BLaER1 (cell line): ENCODE data around the gene COMT.
A peak's percentile ranks its signal among the peaks of the same experiment; 100 is the strongest.

Experiments used
- H3K27ac ChIP-seq: shearing (Covaris generic); formaldehyde crosslinking; 2 replicates; pipeline ENCODE4 v1.8.1; 2022
- H3K27me3 ChIP-seq: shearing (Covaris generic); formaldehyde crosslinking; 2 replicates; pipeline ENCODE4 v1.8.1; 2022
- H3K36me3 ChIP-seq: shearing (Covaris generic); formaldehyde crosslinking; 2 replicates; pipeline ENCODE4 v1.8.1; 2022
- H3K4me1 ChIP-seq: shearing (Covaris generic); formaldehyde crosslinking; 2 replicates; pipeline ENCODE4 v1.8.1; 2022
- H3K4me2 ChIP-seq: shearing (Covaris generic); formaldehyde crosslinking; 2 replicates; pipeline ENCODE4 v1.8.1; 2022
- H3K4me3 ChIP-seq: shearing (Covaris generic); formaldehyde crosslinking; 2 replicates; pipeline ENCODE4 v1.8.1; 2022
- H3K9ac ChIP-seq: shearing (Covaris generic); formaldehyde crosslinking; 2 replicates; pipeline ENCODE4 v1.8.1; 2022
- H3K9me3 ChIP-seq: shearing (Covaris generic); formaldehyde crosslinking; 2 replicates; pipeline ENCODE4 v1.8.1; 2022
- H4K20me1 ChIP-seq: shearing (Covaris generic); formaldehyde crosslinking; 2 replicates; pipeline ENCODE4 v1.8.1; 2022
- Cebpa-rat ChIP-seq: shearing (Covaris generic); IDR thresholded peaks from 2 replicates; pipeline ENCODE4 v1.8.1; 2022

The COMT gene

DNA sequence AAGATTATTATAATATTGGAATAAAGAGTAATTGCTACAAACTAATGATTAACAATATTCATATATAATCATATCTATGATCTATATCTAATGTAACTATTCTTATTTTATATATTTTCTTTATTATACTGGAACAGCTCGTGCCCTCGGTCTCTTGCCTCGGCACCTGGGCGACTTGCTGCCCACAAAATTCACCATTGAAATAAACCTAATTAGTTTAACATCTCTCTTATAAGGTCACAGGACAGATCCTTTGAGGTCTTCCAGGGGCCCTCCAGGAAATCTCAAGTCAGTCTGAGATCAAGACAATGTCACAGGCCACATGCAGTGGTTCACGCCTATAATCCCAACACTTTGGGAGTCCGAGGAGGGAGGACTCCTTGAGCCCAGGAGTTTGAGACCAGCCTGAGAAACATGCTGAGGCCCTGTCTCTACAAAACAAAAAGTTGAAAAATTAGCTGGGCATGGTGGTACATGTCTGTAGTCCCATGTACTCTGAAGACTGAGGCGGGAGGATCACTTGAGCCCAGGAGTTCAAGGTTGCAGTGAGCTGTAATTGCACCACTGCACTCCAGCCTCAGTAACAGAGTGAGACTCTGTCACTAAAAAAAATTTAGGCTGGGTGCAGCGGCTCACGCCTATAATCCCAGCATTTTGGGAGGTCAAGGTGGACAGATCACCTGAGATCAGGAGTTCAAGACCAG lies 6.6 kb downstream of the COMT start:
- no peaks in the 10 kb centered on the region for H3K9me3 ChIP-seq
- H3K27ac ChIP-seq, result peak overlapping the region; percentile 83
- H3K27me3 ChIP-seq, result no peaks in the 10 kb centered on the region
- peaks cover 32% of the 10 kb centered on the region for H4K20me1 ChIP-seq
- TF ChIP-seq Cebpa-rat, result no peak
- H3K4me2 ChIP-seq, result peak overlapping the region; percentile 98
- H3K4me1 ChIP-seq, result peaks cover 97% of the 10 kb centered on the region
- peaks cover 37% of the 10 kb centered on the region for H3K36me3 ChIP-seq
- H3K9ac ChIP-seq, result peak overlapping the region; percentile 68
- H3K4me3 ChIP-seq, result no peak overlapping the region

DNA sequence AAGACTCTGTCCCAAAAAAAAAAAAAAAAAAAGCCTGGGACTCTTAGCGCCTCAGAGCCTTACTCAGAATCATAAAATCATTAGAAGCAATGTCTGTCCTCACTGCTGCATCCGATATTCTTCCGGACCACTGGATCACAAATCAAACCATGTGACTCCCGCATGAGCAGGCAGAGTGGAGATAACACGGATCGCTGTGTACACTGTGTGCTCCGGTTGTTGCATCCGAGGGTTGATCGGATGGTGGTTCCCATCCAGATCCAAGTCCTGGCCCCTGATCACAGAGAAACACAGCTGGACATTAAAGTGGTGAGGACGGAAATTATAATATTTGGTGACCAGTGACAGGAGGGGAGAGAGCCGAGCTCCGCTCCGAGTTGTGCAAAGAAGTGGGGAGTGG lies 9.8 kb downstream of the COMT start:
- peaks cover 97% of the 10 kb centered on the region for H3K4me1 ChIP-seq
- peaks cover 63% of the 10 kb centered on the region for H4K20me1 ChIP-seq
- peaks cover 41% of the 10 kb centered on the region for H3K36me3 ChIP-seq
- H3K9ac ChIP-seq, result no peak overlapping the region
- H3K4me3 ChIP-seq, result no peak overlapping the region
- peak overlapping the region; percentile 38; the same call in 1 of the 2 replicates for H3K27ac ChIP-seq
- no peak for TF ChIP-seq Cebpa-rat
- H3K9me3 ChIP-seq, result no peaks in the 10 kb centered on the region
- H3K27me3 ChIP-seq, result no peaks in the 10 kb centered on the region
- H3K4me2 ChIP-seq, result peak overlapping the region; percentile 42

DNA sequence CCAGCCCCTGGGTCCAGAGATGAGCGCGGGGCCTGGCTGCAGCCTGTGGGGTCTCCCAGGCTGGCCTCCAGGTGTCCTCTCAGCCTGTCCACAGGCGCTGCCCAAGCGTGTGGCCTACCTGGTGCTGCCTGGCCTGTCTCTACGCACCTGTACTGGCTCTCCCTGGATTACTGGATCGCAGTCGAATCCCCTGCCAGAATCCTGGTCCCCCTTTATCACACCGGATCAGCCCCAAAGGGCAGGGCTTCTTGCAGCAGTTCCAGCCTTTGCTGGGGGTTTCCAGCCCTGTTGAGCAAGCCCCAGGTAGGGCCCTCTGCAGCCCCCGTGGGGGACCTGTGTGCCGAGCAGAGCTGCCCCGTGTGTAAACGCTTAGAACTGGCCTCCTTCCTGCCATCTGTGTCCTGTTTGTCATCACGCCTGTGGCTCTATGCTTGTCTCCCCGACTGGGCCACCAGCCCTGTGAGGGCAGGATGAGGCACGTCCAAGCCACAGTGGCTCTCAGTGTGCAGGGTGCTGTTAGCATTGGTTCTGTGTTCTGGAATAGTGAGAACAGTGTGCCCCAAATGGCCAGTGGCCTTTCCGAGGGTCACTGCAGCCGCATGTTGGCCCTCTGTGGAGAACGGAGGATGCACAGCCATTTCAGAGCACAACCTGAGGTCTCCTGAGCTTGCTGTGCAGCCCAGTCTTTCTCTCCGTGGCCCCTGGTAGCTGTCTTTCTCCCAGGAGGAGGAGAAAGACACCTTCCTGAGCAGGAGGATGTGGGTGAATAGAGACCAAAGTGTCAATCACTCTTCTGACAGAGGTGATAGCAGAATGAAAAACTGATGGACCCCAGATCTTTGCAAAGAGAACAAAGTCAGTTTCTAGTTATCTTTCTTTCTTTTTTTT lies 13.9 kb downstream of the COMT start:
- Histone ChIP-seq H3K9ac (peak overlapping the region; percentile 63), H3K4me1 (peaks cover 99% of the 10 kb centered on the region), H3K9me3 (no peaks in the 10 kb centered on the region), H3K36me3 (peaks cover 40% of the 10 kb centered on the region), H3K27me3 (no peaks in the 10 kb centered on the region), H3K4me2 (peak overlapping the region; percentile 84), H4K20me1 (peaks cover 98% of the 10 kb centered on the region), H3K4me3 (0 out of 2 replicates have a peak overlapping the region, but pooled peaks have one; percentile 15), H3K27ac (peak overlapping the region; percentile 42)
- TF ChIP-seq Cebpa-rat, result no peak

DNA sequence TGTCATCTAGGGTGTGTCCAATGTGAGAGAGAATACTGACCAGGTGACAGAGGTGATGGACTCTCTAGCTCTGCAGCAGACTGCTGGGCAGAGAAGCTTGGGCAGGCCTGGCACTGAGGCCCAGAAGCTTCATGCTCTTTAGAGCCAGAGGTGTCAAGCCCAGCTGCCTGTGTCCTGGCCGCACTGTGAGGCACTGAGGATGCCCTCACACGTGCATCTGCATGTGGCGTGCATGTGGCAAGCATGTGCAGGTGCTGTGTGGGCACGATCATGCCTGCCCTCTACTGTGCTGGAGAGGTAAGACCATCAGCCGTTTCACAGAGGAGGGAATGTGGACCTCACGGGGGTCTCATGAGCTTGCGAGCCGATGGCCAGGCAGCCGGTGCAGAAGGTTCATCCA lies 15.9 kb downstream of the COMT start:
- peaks cover 43% of the 10 kb centered on the region for H3K36me3 ChIP-seq
- no peak for TF ChIP-seq Cebpa-rat
- H3K4me2 ChIP-seq, result no peak overlapping the region
- no peaks in the 10 kb centered on the region for H3K27me3 ChIP-seq
- no peak overlapping the region for H3K27ac ChIP-seq
- peaks cover 100% of the 10 kb centered on the region for H3K4me1 ChIP-seq
- peaks cover 99% of the 10 kb centered on the region for H4K20me1 ChIP-seq
- no peaks in the 10 kb centered on the region for H3K9me3 ChIP-seq
- H3K9ac ChIP-seq, result no peak overlapping the region
- H3K4me3 ChIP-seq, result no peak overlapping the region

DNA sequence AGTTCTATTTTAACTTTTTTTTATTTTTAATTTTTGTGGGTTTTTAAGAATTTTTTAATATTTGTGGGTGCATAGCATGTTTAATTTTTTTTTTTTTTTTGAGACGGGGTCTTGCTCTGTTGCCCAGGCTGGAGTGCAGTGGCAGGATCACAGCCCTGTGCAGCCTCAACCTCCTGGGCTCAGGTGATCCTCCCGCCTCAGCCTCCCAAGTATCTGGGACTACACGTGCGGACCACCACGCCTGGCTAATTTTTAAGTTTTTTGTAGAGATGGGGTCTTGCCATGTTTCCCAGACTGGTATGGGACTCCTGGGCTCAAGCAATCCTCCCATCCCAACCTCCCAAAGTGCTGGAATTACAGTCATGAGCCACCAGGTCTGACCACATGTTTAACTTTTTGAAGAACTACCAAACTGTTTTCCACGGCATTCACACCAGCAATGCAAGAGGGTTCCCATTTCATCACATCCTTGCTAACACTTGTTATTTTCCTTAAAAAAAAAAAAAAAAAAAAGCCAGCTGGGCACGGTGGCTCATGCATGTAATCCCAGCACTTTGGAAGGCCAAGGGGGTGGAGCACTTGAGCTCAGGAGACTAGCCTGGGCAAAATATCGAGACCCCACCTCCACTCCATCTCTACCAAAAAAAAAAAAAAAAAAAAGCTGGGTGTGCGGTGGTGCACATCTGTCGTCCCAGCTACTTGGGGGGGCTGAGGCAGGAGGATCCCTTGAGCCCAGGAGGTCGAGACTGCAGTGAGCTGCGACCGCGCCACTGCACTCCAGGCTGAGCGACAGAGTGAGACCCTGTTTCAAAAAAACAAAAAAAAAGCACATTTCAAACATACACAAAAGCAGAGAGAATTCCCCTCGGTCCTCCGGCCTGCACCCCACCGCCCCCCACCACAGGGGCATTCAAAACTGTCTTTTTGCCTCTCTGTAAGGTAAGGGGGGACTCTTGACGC lies 16.8 kb downstream of the COMT start:
- Histone ChIP-seq H3K9ac (no peak overlapping the region), H4K20me1 (peaks cover 99% of the 10 kb centered on the region), H3K27ac (0 out of 2 replicates have a peak overlapping the region, but pooled peaks have one; percentile 13), H3K4me2 (peak overlapping the region; percentile 68), H3K4me1 (peaks cover 96% of the 10 kb centered on the region), H3K4me3 (no peak overlapping the region), H3K9me3 (no peaks in the 10 kb centered on the region), H3K36me3 (peaks cover 52% of the 10 kb centered on the region), H3K27me3 (no peaks in the 10 kb centered on the region)
- no peak for TF ChIP-seq Cebpa-rat

DNA sequence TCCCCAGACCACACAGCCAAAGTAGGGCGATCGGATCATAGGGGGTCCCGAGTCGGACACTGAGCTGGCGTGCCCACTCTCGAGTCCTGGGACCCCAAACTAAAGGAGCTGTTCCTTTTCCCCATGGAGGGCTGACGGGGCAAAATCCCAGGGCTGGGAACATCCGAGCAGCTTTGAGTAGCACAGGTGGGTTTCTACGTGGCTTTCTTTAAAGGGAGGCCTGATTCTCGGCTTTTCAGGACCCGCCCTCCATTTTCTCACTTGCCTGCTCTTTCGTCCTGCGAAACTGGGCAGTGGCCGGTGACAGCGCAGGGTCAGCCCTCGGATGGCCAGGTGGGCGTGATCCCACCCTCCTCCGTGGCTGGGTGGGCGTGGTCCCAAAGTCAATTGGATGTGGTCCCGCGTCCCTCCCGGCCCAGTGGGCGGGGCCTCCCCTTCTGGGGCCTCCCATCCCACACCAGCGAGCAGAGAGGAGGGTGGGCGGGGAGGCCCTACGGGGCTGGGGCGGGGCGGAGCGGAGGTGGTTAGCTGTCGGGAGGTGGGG lies 17.5 kb downstream of the COMT start:
- Histone ChIP-seq H3K4me1 (peaks cover 89% of the 10 kb centered on the region), H4K20me1 (peaks cover 96% of the 10 kb centered on the region), H3K27me3 (no peaks in the 10 kb centered on the region), H3K4me2 (peak overlapping the region; percentile 68), H3K9ac (no peak overlapping the region), H3K36me3 (peaks cover 60% of the 10 kb centered on the region), H3K27ac (0 out of 2 replicates have a peak overlapping the region, but pooled peaks have one; percentile 13), H3K4me3 (no peak overlapping the region), H3K9me3 (no peaks in the 10 kb centered on the region)
- no peak for TF ChIP-seq Cebpa-rat

DNA sequence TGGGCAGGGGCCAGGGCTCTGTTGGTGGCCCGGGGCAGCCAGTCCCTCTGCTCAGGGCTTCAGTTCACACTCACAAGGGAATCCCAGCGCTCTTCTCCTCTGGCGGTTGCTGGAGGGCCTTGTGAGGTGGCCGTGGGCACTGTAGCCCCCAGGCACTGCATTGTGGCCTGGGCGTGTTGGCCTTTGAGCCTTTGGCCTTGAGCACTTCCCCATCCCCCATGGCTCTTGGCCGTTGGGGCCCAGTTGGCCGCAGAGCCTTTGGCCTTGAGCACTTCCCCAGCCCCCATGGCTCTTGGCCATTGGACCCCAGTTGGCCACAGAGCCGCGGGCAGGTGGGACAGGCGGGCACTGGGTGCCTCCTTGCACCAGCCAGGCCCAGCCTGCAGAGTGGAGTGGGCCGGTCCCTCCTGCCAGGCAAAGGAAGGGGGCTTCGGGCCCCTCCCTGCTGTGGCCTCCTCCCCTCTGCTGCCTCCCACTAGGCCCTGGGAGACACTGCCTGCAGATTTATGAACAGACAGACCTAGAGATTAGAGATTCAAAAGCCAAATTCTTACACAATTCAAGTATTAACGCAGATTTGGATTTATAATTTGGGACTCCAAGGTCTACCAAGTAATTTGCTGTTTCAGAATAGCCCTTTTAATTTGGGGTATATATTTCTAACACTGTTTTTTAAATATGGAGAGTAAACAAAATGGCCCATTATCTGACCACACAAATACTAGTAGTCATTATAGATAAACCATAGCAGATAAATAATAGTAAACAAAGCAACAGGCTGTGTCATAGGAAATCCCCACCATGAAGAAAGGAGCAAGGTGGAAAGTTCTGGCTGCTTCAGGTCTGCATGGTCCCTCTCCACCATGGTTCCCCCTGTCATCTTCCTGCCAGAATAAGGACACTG lies 18.3 kb downstream of the COMT start:
- no peaks in the 10 kb centered on the region for H3K27me3 ChIP-seq
- peaks cover 96% of the 10 kb centered on the region for H4K20me1 ChIP-seq
- peak overlapping the region; percentile 50 for H3K4me2 ChIP-seq
- peaks cover 81% of the 10 kb centered on the region for H3K4me1 ChIP-seq
- peak overlapping the region; percentile 49; the same call in 1 of the 2 replicates for H3K27ac ChIP-seq
- no peak for TF ChIP-seq Cebpa-rat
- H3K9ac ChIP-seq, result no peak overlapping the region
- no peak overlapping the region for H3K4me3 ChIP-seq
- peaks cover 65% of the 10 kb centered on the region for H3K36me3 ChIP-seq
- no peaks in the 10 kb centered on the region for H3K9me3 ChIP-seq

DNA sequence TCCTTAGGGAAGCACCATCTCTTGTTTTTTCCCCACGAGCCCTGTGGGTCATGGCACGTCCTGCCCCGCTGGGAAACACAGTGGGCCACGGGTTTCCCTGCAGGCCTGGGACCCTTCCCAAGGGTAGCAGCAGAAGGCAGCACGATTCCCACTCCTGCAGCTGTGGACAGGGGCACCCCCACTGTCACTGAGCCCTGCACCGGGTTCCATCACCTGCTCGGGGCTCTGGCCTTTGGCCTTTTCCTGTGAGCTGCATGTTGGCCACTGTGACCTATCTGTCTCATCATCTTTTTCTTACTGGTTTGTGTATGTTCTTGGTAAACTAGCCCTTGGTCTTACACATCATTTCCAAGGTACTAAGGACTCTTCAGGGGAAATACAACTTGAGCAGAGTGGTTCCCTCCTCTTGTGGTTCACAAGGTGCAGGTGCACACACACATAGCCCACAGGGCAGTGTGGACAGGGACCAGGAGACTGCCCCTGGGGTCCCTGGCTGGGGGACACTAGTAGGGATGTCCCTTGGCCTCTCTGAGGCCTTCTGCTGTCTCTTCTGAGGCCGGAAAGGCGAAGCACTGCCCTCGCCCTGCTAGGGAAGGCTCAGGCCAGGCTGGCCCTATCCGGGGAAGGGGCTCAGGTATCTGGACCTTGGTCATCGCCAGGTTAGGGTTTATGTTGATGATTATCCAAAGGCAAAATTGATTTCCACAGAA lies 19.1 kb downstream of the COMT start:
- no peak overlapping the region for H3K4me3 ChIP-seq
- no peak overlapping the region for H3K4me2 ChIP-seq
- H3K27me3 ChIP-seq, result no peaks in the 10 kb centered on the region
- peaks cover 91% of the 10 kb centered on the region for H4K20me1 ChIP-seq
- peaks cover 64% of the 10 kb centered on the region for H3K36me3 ChIP-seq
- 0 out of 2 replicates have a peak overlapping the region, but pooled peaks have one; percentile 51 for H3K27ac ChIP-seq
- TF ChIP-seq Cebpa-rat, result no peak
- H3K4me1 ChIP-seq, result peaks cover 73% of the 10 kb centered on the region
- no peaks in the 10 kb centered on the region for H3K9me3 ChIP-seq
- H3K9ac ChIP-seq, result 0 out of 2 replicates have a peak overlapping the region, but pooled peaks have one; percentile 5
